Sigmoid colon (tissue), 4 donors: ENCODE data around the gene UBN1.

Experiments
- CTCF ChIP-seq, 4 experiments: fragments of 450-650 bp in 3 of 4; fragments of 200-600 bp in 1 of 4; IDR thresholded peaks; one replicate each; pipeline ENCODE4 v1.5.1; 2016 to 2019; ENCODE audit warnings: antibody characterized with exemption in 4 of 4, mild to moderate bottlenecking in 3 of 4, moderate library complexity in 2 of 4
- EP300 ChIP-seq, 4 donors: sonication (generic); formaldehyde crosslinking; IDR thresholded peaks; one replicate each; pipeline ENCODE4 v1.6.1; 2017; ENCODE audit warnings: antibody characterized with exemption in 4 of 4
- POLR2A ChIP-seq, 2 donors: fragments of 450-650 bp; IDR thresholded peaks; one replicate each; pipeline ENCODE4 v1.6.1; 2016; ENCODE audit warnings: antibody characterized with exemption in 2 of 2, mild to moderate bottlenecking in 2 of 2, moderate library complexity in 2 of 2
- POLR2AphosphoS5 ChIP-seq, 4 donors: sonication (generic); formaldehyde crosslinking; IDR thresholded peaks; one replicate each; pipeline ENCODE4 v1.6.1; 2017; ENCODE audit warnings: antibody characterized with exemption in 4 of 4

- TF ChIP-seq EP300 (IDR thresholded peaks at IDR 0.05) (no peak), CTCF (IDR thresholded peaks at IDR 0.05) (no peak), POLR2A (IDR thresholded peaks at IDR 0.05) (no peak), POLR2AphosphoS5 (IDR thresholded peaks at IDR 0.05) (no peak)
These were observed 80.9 kb downstream of the UBN1 start for GRCh38 chr16:4928227-4928626.
